AG09319 (cell line): ENCODE measurements around the gene PAWR.

Experiments used
- DNase-seq: peaks from one replicate; pipeline ENCODE4 v3.0.0-alpha.2; 2010; ENCODE audit warnings: low read depth; ENCODE audit errors: extremely low read depth
- CTCF ChIP-seq: IDR thresholded peaks from 2 replicates; pipeline ENCODE4 v1.5.1; 2011; ENCODE audit warnings: low read depth, mild to moderate bottlenecking, inconsistent platforms, low read length, moderate library complexity

PAWR gene

GRCh38 chr12:79690638-79691510, at the start of gene PAWR:
PAWR (minus strand) TSS chr12:79690964; CDS start chr12:79690244, 720 bp downstream.
- DNase-seq = no peak
- peak; percentile 19 for TF ChIP-seq CTCF

- TF ChIP-seq CTCF = peak; percentile 56
- DNase-seq = no peak
These were observed 47.3 kb upstream of the PAWR start for GRCh38 chr12:79737875-79738718.

- no peak for TF ChIP-seq CTCF
- no peak for DNase-seq
These were observed 41.9 kb upstream of the PAWR start for GRCh38 chr12:79732638-79733037.

- no peak for TF ChIP-seq CTCF
- DNase-seq = no peak
These were observed 35.2 kb upstream of the PAWR start for GRCh38 chr12:79725987-79726386.

- TF ChIP-seq CTCF = no peak
- DNase-seq = no peak
These were observed 26.2 kb upstream of the PAWR start for GRCh38 chr12:79717006-79717405.

GRCh38 chr12:79715308-79715707, 24.5 kb upstream of the PAWR start:
- no peak for DNase-seq

More at GRCh38 chr12:79715308-79715707, 24.5 kb upstream of the PAWR start:
- no peak for TF ChIP-seq CTCF
